Measurements from ENCODE around the gene SCG5. TPM values are rescaled to one million over a fixed set of nuclear protein-coding genes. Genes with fewer than 3 reads are reported as not detected.

Gene SCG5
- total and polyA plus RNA-seq, 2 of the 13 experiments (the other 11 are each of a cell fraction or from before 2014, with no cell fraction given): 2.3 to 3.5 TPM

GRCh38 chr15:32688151-32688639, 46.7 kb downstream of the SCG5 start (continued):
- TF ChIP-seq ZNF710 (CRISPR knock-in tag; IDR thresholded peaks at IDR 0.05; ENCODE audit: borderline replicate concordance) (no peak), ARID5B (CRISPR knock-in tag; IDR thresholded peaks at IDR 0.05) (peak; percentile 65), SOX13 (IDR thresholded peaks at IDR 0.05) (no peak), SOX13 (CRISPR knock-in tag; conservative IDR thresholded peaks at IDR 0.05 in 1 of 2, IDR thresholded peaks at IDR 0.05 in 1 of 2) (peak in 1 of 2 experiments; percentile 12; a peak in 1 of 4 replicates), FLYWCH1 (CRISPR knock-in tag; IDR thresholded peaks at IDR 0.05) (no peak), KLF13 (CRISPR knock-in tag; IDR thresholded peaks at IDR 0.05) (no peak), JDP2 (CRISPR knock-in tag; IDR thresholded peaks at IDR 0.05; ENCODE audit: borderline replicate concordance) (no peak), ELK4 (CRISPR knock-in tag; IDR thresholded peaks at IDR 0.05; ENCODE audit: borderline replicate concordance) (no peak)
- TF ChIP-seq, protein P1, sequence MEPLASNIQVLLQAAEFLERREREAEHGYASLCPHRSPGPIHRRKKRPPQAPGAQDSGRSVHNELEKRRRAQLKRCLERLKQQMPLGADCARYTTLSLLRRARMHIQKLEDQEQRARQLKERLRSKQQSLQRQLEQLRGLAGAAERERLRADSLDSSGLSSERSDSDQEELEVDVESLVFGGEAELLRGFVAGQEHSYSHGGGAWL (CRISPR knock-in tag; IDR thresholded peaks at IDR 0.05): no peak
- TF ChIP-seq, protein P2, sequence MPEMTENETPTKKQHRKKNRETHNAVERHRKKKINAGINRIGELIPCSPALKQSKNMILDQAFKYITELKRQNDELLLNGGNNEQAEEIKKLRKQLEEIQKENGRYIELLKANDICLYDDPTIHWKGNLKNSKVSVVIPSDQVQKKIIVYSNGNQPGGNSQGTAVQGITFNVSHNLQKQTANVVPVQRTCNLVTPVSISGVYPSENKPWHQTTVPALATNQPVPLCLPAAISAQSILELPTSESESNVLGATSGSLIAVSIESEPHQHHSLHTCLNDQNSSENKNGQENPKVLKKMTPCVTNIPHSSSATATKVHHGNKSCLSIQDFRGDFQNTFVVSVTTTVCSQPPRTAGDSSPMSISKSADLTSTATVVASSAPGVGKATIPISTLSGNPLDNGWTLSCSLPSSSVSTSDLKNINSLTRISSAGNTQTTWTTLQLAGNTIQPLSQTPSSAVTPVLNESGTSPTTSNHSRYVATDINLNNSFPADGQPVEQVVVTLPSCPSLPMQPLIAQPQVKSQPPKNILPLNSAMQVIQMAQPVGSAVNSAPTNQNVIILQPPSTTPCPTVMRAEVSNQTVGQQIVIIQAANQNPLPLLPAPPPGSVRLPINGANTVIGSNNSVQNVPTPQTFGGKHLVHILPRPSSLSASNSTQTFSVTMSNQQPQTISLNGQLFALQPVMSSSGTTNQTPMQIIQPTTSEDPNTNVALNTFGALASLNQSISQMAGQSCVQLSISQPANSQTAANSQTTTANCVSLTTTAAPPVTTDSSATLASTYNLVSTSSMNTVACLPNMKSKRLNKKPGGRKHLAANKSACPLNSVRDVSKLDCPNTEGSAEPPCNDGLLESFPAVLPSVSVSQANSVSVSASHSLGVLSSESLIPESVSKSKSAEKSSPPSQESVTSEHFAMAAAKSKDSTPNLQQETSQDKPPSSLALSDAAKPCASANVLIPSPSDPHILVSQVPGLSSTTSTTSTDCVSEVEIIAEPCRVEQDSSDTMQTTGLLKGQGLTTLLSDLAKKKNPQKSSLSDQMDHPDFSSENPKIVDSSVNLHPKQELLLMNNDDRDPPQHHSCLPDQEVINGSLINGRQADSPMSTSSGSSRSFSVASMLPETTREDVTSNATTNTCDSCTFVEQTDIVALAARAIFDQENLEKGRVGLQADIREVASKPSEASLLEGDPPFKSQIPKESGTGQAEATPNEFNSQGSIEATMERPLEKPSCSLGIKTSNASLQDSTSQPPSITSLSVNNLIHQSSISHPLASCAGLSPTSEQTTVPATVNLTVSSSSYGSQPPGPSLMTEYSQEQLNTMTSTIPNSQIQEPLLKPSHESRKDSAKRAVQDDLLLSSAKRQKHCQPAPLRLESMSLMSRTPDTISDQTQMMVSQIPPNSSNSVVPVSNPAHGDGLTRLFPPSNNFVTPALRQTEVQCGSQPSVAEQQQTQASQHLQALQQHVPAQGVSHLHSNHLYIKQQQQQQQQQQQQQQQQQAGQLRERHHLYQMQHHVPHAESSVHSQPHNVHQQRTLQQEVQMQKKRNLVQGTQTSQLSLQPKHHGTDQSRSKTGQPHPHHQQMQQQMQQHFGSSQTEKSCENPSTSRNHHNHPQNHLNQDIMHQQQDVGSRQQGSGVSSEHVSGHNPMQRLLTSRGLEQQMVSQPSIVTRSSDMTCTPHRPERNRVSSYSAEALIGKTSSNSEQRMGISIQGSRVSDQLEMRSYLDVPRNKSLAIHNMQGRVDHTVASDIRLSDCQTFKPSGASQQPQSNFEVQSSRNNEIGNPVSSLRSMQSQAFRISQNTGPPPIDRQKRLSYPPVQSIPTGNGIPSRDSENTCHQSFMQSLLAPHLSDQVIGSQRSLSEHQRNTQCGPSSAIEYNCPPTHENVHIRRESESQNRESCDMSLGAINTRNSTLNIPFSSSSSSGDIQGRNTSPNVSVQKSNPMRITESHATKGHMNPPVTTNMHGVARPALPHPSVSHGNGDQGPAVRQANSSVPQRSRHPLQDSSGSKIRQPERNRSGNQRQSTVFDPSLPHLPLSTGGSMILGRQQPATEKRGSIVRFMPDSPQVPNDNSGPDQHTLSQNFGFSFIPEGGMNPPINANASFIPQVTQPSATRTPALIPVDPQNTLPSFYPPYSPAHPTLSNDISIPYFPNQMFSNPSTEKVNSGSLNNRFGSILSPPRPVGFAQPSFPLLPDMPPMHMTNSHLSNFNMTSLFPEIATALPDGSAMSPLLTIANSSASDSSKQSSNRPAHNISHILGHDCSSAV (CRISPR knock-in tag; IDR thresholded peaks at IDR 0.05; ENCODE audit: borderline replicate concordance): no peak
- TF ChIP-seq, protein P3, sequence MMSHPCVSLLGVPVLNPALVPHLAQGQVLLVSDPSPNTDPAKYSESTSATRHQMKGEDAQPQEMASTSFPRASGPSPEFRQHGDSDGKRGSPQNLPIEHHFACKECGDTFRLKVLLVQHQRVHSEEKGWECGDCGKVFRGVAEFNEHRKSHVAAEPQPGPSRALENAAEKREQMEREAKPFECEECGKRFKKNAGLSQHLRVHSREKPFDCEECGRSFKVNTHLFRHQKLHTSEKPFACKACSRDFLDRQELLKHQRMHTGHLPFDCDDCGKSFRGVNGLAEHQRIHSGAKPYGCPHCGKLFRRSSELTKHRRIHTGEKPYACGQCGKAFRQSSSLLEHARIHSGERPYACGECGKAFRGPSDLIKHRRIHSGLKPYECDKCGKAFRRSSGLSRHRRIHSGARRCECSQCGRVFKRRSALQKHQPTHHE (CRISPR knock-in tag; IDR thresholded peaks at IDR 0.05; ENCODE audit: borderline replicate concordance): no peak
